H1 (cell line): ENCODE measurements around the gene DRC3. TPM values are rescaled to one million over a fixed set of nuclear protein-coding genes. Genes with fewer than 3 reads are reported as not detected.

ENCODE experiments used
- EZH2 ChIP-seq: fragments of 200-600 bp; sonication (generic); IDR thresholded peaks from 2 replicates; pipeline ENCODE4 v1.7.1; 2012; ENCODE audit warnings: low read depth, mild to moderate bottlenecking, moderate library complexity, low read length, inconsistent platforms; ENCODE audit not compliant: severe bottlenecking
- KDM5A ChIP-seq: fragments of 200-600 bp; IDR thresholded peaks from 2 replicates; pipeline ENCODE4 v1.7.1; 2012; ENCODE audit warnings: mild to moderate bottlenecking, low read length, inconsistent platforms, mixed read lengths
- NANOG ChIP-seq: IDR thresholded peaks from 2 replicates; pipeline ENCODE4 v1.6.1; 2011; ENCODE audit warnings: low read length, low read depth, mild to moderate bottlenecking, inconsistent platforms; ENCODE audit not compliant: insufficient read depth, poor library complexity, severe bottlenecking
- TAF7 ChIP-seq: optimal IDR thresholded peaks from 2 replicates; pipeline ENCODE3; 2011; ENCODE audit warnings: low read depth, mild to moderate bottlenecking, inconsistent platforms, low read length, moderate library complexity, borderline replicate concordance
- TEAD4 ChIP-seq: IDR thresholded peaks from 2 replicates; pipeline ENCODE4 v1.6.1; 2012; ENCODE audit warnings: low read depth, low read length, inconsistent platforms, mixed read lengths
- polyA plus RNA-seq, 7 experiments: library from polyadenylated mRNA; depleted of rRNA in 3 of 7; stranded (reverse) in 5 of 7; unstranded in 2 of 7; fragments of >200 nt in 5 of 7; fragments of 200-250 nt in 2 of 7; gene quantifications; 1 replicate in 5 of 7; 2 replicates in 1 of 7; 4 replicates in 1 of 7; pipeline versions ENCODE4 v1.2.1 to v1.2.3, GENCODE V29; 2011 to 2013; ENCODE audit warnings: missing spikeins in 2 of 7, mixed read lengths in 2 of 7
- total RNA-seq: library from RNA; stranded (reverse); fragmentation: NEBNext Ultra II Directional; extraction: Animal tissue kit (Norgen Biotek cat#: 25700); gene quantifications from 2 replicates; pipeline ENCODE4 v1.2.1, GENCODE V29; 2021

The DRC3 gene
- total and polyA plus RNA-seq, 2 of the 8 experiments (the other 6 are each of a cell fraction or from before 2014, with no cell fraction given), result 0.59 TPM; not detected in 1

GRCh38 chr17:17982801-17983200 lies 10.1 kb downstream of the DRC3 start (continued):
- TF ChIP-seq NANOG, result no peak
- TF ChIP-seq KDM5A, result no peak
- TF ChIP-seq TAF7, result no peak
- no peak for TF ChIP-seq EZH2
- no peak for TF ChIP-seq TEAD4
